Measurements from ENCODE around the gene SCYL1.

GRCh38 chr11:65562020-65562419 is 37.1 kb downstream of the SCYL1 start:
- TF ChIP-seq CTCF (IDR thresholded peaks at IDR 0.05; ENCODE audit: low read depth, low read length) (no peak), POLR2A (IDR thresholded peaks at IDR 0.05; ENCODE audit: extremely low read depth, insufficient read length) (no peak)

Measured in NB4 (cell line).